OCI-LY7 (cell line): ENCODE measurements around the gene DTWD1.

Experiments used
- EZH2phosphoT487 ChIP-seq: fragments of 200-600 bp; sonication (generic); IDR thresholded peaks from 2 replicates; pipeline ENCODE4 v1.6.1; 2018; ENCODE audit warnings: low read depth, borderline replicate concordance, mild to moderate bottlenecking, mixed run types, antibody characterized with exemption, low read length, moderate library complexity, mixed read lengths
- TF ChIP-seq, protein P1 (sequence below): fragments of 200-600 bp; sonication (generic); conservative IDR thresholded peaks from 2 replicates; pipeline ENCODE4 v1.5.1; 2014; ENCODE audit warnings: mild to moderate bottlenecking, antibody characterized with exemption, low read length, moderate library complexity, mixed read lengths

DNA sequence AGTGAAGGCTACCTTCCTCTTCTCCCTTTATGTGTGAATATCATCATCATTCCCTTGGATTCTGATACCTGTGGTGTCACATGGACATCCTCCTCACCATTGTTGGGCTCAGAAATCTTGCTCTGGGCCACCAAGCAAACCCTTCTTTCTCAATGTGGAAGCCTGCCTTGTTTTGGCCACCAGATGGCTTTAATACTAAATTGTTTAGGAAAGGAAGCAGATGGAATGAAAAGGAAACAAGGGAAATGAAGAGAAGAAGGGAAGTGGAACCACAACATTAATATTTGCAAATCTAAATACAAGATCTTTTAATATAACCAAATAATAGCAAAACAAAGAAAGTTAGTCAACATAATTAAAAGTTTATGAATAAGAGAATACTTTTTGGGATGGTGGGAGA, 14.3 kb upstream of the DTWD1 start:
- TF ChIP-seq, protein P1, sequence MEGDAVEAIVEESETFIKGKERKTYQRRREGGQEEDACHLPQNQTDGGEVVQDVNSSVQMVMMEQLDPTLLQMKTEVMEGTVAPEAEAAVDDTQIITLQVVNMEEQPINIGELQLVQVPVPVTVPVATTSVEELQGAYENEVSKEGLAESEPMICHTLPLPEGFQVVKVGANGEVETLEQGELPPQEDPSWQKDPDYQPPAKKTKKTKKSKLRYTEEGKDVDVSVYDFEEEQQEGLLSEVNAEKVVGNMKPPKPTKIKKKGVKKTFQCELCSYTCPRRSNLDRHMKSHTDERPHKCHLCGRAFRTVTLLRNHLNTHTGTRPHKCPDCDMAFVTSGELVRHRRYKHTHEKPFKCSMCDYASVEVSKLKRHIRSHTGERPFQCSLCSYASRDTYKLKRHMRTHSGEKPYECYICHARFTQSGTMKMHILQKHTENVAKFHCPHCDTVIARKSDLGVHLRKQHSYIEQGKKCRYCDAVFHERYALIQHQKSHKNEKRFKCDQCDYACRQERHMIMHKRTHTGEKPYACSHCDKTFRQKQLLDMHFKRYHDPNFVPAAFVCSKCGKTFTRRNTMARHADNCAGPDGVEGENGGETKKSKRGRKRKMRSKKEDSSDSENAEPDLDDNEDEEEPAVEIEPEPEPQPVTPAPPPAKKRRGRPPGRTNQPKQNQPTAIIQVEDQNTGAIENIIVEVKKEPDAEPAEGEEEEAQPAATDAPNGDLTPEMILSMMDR = no peak
- TF ChIP-seq EZH2phosphoT487 = no peak
